Activated T-cell treated with anti-CD3 and anti-CD28 coated beads for 1 hour (primary cell): ENCODE results near the gene LDAH.
"Not testable (repeated sequence)": the region's sequence is repeated elsewhere in the genome, so short reads cannot be mapped to it uniquely, and the experiment has no call there.

ENCODE experiments used
- DNase-seq: peaks from one replicate; pipeline ENCODE4 v3.0.0-alpha.2; 2020; ENCODE audit warnings: low read depth

The LDAH gene

GRCh38 chr2:20822535-20823490 lies at the start of gene LDAH:
Gene LDAH (minus strand): TSS chr2:20823101. CDS start chr2:20801463, 21,638 bp downstream.
- peak; percentile 77 for DNase-seq

GRCh38 chr2:20868377-20868776 lies 45.5 kb upstream of the LDAH start:
- DNase-seq: peak; percentile 14

DNA sequence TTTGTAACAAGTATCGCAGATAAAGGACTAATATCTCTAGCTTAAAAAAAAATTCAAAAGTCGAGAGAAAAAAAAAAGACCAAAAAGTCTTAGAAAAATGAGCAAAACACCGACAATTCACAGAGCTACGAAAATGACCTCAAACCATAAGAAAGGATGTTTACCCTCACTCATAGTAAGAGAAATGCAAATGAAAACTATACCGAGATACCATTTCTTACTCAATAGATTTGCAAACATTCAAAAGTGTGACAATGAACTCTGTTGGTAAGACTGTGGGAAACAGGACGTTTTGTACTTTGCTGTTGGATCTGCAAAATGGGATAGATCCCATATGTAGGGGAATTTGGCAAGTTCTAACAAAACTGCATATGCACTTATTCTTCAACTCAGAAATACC lies 39.9 kb upstream of the LDAH start:
- DNase-seq: no peak

GRCh38 chr2:20855456-20855855 lies 32.6 kb upstream of the LDAH start:
- no peak for DNase-seq

DNA sequence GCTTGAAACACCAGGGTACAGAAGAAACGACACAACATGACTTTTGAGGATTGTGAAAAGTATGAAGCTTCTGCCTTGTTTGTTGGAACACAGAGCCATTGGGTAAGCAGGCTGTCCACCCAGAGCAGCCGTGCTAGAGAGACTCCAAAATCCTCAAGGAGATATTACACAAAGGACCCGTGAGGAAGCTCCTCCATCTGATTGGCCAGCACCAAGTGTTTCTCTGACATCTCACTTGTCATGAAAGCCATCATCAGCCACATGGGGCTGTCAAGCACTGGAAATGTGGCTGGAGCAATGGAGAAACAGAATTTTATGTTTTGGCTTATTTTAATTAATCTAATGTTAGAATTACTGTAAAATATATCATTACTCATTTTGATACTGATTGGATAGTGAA lies 29.8 kb upstream of the LDAH start:
- no peak for DNase-seq

- DNase-seq: no peak
These were observed 29.2 kb upstream of the LDAH start for GRCh38 chr2:20852139-20852538.

GRCh38 chr2:20844246-20844645 lies 21.3 kb upstream of the LDAH start:
- no peak for DNase-seq

GRCh38 chr2:20839052-20839451 lies 16.2 kb upstream of the LDAH start:
- DNase-seq: no peak

DNA sequence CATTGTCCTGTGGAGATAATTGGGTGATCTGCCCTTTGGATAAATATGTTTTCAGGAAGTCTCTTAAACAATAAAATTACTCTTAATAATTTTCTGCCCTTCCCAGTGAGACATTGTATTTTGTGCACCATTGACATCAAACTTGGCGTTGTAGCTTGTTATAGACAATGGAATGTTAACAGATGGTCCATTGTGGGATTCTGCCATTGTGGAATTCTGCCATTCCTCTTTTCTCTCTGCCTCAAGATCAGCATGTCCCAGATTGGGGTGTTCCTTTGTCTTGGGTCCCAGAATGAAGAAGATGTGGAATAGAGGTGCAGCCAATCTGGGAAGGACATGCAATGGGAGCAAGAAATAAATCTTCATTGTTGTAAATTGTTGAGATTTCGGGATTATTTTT lies 15.1 kb upstream of the LDAH start:
- no peak for DNase-seq

GRCh38 chr2:20836521-20836920 lies 13.6 kb upstream of the LDAH start:
- DNase-seq: no peak

GRCh38 chr2:20834331-20834730 lies 11.4 kb upstream of the LDAH start:
- DNase-seq: no peak

- DNase-seq: no peak
These were observed 9.7 kb upstream of the LDAH start for GRCh38 chr2:20832606-20833005.

GRCh38 chr2:20829861-20830260 lies 7.0 kb upstream of the LDAH start:
- DNase-seq: no peak

GRCh38 chr2:20823917-20824316 lies 1.0 kb upstream of the LDAH start:
- no peak for DNase-seq

- DNase-seq: no peak
These were observed 4.1 kb downstream of the LDAH start for GRCh38 chr2:20818820-20819219.

DNA sequence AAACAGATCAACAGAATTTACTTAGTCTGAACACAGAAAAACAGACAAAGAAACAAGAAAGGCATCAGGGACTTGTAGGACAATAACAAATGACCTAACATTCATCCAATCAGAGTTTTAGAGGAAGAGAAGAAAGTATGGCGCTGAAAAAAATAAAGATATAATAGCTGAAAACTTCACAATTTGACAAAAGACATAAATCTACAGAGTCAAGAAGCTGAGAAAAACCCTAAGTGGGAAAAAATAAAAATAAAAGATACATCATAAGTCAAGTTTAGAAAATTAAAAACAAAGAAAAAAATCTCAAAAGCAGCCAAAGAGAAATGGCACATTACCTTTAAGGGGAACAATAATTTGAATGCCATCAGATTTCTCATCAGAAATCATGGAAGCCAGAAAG lies 7.7 kb downstream of the LDAH start:
- no peak for DNase-seq

DNA sequence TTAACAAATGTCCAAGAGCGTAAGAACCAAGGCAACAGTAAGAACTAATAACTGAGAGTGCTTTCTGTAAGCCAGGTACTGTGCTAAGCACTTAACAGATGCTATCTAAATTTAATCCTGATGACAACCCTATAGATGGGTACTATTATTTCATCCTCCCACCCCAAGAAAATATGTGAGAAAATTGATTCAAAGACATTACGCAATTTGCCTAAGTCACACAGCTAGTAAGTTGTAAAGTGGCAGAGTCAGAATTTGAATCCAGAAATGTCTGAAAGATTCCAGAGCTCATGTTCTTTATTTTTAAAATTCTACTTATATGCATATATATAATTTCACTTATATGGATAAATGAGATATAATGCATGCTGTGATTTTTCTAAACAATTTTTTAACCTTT lies 10.1 kb downstream of the LDAH start:
- DNase-seq: no peak

GRCh38 chr2:20806286-20806685 lies 16.6 kb downstream of the LDAH start:
- no peak for DNase-seq

- no peak for DNase-seq
These were observed 18.9 kb downstream of the LDAH start for GRCh38 chr2:20803974-20804373.

DNA sequence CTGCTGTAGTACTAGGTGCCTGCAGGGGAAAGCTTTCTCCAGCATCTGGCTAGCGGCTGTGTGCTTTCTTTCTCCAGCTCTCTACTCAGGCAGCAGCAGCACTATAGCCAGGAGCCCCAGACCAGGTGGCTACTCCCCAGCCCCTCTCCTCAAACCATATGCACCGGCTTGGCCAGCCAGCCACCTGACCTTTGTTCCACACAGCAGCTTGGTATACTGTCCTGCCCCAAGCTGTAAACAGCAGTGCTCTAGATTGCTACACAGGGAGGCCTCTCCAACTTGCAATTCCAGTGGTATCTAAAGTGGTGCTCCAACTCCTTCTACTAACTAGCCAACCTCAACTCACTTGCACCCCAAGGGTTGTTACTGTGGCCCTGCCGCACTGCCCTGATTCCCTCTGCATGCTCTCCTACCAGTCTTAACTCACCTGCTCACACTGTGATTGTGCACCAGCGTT lies 19.6 kb downstream of the LDAH start:
- no peak for DNase-seq

GRCh38 chr2:20797096-20797495 lies 25.8 kb downstream of the LDAH start:
- no peak for DNase-seq

GRCh38 chr2:20796374-20796791 lies 26.5 kb downstream of the LDAH start:
- no peak for DNase-seq

GRCh38 chr2:20793944-20794343 lies 29.0 kb downstream of the LDAH start:
- DNase-seq: not testable (repeated sequence)
